Retina (tissue), 1 donor: ENCODE data around the gene TBXAS1.

Experiments used
- DNase-seq: peaks from one replicate; pipeline ENCODE4 v3.0.0-alpha.2; 2016

The TBXAS1 gene

DNA sequence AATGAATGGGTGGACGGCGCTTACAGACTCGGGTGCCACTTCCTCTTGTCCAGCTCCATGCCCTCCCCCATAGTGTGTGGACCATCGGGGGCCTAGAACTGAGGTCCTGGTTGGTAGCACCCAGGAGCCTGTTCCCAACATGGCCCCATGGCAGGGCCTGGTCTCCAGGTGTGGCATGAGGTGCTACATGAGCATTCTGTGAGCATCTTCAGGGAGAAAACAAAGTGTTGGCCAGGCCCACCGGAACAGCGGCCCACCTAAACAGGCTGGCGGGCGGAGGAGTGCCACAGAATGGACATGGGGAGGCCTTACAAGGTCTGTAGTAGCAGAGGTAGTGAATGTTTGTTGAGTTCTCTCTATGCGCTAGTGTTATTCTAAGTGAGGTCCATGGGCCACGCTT lies 156.7 kb downstream of the TBXAS1 start:
- no peak for DNase-seq

DNA sequence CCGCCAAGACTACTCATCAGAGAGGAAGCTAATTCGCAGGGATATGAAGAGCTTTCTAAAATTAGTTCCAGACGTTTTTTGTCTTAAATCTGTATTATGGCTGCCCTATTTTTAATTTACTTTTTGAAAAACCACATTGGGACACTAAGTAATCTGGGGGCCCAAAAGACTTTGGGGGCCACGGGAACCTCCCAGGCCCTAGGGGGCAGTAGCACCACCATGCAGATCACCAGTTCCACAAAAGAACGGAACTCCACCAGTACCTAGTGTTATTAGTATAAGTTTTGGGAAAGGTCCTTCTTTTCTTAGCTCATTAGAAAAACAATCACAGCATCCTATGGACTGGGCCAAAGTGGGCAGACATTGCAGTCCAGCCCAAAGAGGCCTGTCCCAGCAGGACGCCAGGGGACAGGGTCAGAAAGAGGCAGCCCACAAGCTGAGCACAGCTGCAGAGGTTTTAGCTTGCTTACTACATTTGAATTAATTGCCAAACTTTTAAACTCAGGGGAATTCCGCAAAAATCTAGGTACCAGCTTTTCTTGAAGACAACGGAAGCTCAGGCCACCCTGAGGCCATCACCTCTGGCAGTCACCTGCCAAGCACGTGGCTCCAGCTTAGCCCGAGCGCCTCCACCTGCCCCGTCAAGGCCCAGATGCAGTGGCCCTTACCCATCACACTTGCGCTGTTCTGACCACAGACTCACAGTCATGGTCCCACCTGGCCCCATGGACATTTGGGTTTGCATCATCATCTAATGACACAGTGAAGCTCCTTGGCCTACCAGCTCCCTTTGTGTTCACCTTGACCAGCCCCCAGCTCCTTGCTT lies 158.8 kb downstream of the TBXAS1 start:
- no peak for DNase-seq

DNA sequence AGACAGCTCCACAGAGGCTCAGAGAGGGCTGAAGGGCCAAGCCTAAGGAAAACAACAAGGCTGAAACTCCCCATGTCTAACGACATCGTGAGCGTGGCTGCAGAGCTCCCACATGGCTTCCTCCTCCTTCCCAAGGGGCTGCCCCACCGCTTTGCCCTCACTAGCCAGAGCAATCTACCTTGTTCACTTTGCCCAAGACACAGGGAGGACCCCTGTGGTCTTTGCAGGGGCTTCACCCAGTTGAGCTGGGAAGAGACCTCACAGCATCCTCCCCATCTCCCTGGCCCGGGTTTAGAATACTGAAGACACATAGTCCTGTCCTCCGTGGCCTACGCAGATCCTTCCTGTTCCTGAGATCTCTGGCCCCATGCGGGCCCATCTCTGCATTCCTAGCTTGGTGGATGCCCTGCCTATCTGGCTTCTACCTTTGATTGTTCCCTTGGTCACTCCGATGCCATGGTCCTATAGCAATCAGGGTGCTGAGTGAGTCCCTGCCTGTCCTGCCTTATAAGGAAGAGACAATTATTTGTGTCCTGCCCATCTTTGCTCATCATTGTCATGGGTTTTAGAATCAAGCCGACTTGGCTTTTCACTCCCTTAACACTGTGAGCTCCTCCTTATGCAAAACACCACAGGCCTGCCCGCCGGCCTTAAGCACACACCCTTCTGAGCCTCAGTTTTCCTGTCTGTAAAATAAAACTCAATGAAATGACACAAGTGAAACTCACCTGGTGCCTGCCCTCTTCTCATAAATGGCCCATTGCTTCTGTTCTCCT lies 160.5 kb downstream of the TBXAS1 start:
- no peak for DNase-seq

DNA sequence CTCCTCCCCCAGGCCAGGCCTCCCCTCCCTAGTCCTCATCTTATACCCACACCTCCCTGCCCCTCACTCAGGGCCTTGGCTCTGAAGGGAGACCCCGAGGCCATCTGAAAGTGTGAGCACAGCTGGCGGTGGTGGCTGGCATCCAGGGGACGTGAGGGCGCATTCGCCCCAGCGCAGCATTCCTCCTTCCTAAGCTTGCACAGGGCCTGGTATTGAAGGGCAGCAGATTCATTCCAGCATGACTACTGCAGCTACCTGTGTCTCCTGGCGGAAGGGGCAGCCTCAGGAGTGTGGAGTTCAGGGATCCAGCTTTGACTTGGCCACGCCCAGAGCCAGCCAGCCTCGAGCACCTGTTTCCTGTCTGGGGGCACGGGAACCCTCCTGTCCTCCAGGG lies 161.1 kb downstream of the TBXAS1 start:
- no peak for DNase-seq

DNA sequence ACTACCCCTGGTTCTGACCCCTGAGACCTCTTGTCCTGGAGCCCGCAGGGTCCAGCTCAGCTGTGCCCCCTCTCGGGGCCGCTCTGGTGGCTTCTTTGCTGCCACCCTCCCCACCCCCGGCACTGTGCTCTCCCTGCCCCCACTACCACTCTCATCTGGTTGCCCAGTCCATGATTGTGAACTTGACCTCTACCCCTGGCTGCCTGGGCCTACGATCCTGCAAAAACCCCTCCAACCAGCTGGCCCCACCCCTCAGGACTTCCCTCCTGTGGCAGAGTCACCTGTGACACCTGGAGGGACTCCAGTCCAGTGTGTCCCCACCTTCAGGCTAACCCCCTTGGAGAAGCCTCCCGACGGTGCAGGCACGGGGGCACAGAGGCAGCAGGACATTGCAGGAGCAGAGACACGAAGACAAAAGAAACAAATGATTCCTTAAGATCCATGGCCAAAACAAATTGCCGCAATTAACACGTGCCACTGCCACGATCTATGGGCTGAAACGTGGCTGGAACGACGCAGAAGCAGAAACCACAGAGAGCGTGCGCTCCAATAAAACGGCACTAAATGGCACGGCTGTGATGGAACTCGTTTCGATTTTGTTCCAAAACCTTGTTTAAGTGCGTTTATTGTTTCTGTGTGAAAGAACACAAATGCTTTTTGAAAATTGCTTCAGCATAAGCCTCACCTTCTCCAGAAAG lies 161.7 kb downstream of the TBXAS1 start:
- DNase-seq = no peak

DNA sequence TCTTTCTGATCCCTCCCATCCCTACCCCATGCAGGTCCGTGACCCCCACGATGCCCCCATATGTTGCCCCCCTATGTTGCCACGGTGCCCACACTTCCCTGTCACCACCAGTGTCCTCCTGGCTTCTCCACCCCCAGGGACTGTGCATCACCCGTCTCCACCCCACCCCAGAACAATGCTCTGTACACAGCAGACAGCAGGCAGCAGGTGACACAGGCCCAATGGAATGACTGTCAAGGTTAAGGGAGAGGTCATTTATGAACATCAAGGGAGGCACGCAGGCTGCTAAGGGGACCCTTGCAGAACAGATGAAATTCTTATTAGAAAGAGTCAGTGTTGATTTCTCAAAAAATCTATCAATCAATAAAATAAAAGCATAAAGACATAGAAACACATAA lies 162.2 kb downstream of the TBXAS1 start:
- no peak for DNase-seq

DNA sequence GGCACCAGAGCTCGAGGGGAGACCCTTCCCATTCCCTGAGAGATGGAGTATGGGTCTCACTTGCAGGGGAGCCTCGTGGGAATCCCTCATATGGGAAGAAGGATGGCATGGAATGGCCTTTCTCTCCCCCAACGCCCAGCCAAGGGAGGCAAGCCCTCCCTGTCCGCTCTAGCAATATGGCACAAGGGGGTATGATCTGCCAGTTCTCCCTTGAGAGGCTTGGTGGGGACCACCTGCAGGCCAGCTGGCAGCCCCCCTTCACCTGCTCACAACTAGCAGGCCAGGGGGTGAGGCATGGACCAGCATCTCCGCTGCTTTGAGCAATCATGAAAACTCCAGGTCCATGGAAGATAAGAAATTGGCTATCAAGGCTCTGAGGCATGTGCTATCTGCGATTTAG lies 162.8 kb downstream of the TBXAS1 start:
- DNase-seq = no peak

DNA sequence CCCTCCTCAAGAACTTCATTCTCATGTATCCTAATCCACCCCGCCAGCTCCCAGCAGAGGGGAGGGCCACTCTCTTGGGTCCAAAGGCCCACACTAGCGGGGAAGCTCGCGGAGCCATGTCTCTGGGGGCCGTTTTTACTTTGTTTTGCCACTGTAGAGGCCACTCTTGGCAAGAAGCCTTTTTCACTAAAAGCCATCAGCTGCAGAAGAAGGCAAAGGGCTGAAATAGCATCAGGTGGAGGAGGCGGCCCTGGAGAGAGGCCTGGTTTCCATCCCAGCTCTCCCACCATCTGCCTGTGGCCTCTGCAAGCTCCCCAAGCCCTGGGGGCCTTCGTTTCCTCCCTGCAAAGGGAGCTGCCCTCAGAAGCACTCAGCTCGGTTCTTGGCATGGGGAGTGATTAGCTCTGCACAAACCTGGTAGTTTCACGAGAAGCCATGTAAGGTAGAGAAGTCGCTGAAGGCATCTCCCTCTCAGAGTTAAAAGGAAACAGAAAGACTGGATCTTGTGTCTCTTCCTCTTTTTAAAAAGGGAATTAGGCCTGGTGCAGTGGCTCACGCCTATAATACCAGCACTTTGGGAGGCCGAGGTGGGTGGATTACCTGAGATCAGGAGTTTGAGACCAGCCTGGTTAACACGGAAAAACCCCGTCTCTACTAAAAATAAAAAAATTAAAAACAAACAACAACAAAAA lies 163.4 kb downstream of the TBXAS1 start:
- no peak for DNase-seq

DNA sequence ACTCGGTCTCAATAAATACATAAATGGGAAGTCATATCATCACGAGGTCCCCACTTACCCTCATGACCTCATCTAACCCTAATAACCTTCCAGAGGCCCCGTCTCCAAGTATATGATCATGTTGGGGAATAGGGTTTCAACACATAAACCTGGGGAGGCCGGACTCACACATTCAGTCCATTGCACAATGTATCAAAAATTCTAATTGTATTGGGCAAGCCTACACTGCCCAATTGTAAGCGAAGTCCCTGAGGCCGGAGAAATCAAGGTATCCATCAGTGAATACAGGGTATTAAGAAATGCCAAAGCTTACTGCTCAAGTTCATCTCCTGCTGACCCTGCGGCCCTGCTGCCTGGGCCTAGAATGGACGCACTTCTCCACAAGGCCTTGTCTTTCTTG lies 164.1 kb downstream of the TBXAS1 start:
- no peak for DNase-seq

DNA sequence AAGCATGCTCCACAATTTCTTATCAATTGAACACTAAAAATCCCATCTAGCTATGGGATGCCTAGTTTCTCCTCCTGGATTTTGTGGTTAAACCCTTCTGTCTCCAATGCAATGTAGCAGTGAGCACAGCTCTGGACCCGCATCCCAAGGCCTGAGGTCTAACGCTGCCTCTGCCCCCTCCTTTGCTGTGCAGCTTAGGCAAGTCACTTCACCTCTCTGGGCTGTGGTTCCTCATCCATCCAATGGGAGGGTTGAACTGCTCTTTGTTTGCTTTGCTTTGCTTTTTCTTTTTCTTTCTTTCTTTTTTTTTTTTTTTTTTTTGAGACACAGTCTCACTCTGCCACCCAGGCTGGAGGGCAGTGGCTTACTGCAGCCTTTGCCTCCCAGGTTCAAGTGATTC lies 164.5 kb downstream of the TBXAS1 start:
- DNase-seq = no peak

DNA sequence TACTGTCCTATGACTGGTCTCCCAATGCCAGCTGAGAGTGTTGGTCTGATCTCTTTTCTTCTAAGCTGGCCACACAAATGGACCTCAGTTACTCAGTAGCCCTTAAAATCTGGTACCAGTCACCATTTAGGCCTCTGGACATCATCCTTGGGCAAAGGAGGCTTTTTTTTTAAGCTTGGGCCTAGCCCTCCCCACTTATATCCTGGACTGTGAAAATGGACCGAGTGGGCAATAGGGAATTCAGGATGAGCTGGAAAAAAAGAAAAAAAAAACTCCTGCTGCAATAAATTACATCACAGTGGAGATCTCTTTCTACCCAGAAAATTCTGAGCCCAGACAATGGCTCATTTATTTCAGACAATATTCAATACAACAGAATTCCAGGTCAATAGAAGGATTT lies 165.3 kb downstream of the TBXAS1 start:
- no peak for DNase-seq

DNA sequence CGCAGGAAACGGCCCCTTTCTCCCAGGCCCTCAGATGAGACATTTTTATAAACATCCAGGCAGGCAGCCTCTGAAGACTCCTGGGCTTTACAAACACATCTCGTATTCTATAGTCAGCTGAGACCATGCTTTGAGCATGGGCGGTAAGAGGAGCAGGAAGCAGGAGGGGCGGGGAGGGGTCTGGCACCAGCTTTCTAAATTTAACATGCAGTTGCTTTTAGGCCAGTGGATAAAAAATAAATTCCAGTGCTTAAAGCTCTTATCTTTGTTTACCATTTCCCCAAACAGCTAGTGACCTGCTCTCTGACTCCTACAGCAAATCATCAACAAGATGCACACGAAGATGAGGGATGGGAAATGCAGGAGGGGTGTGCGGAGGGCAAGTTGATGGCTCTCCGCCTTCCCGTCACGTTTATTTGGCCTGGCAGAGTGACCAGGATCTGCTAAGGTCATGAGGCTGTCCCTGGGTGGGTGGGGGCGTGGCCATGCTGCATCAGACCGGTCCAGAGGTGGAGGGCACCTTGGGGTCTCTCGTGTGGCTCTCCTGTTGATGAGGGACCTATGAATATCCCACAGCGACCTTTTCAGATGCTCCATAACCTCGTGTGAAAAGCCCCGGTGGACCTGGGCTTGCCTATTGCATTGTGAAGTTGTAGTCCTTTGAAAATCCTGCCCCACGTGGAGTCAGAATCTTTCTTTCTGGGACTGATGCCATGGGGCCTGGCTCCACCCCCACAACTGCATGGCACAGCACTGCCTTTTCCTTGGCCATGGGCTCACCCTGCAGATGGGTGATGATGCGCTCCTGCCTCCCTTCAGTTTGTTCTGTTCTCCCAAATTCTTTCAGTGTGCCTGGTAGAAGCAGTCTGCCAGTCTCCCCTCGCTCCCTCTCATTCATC lies 166.2 kb downstream of the TBXAS1 start:
- DNase-seq = peak; percentile 53

DNA sequence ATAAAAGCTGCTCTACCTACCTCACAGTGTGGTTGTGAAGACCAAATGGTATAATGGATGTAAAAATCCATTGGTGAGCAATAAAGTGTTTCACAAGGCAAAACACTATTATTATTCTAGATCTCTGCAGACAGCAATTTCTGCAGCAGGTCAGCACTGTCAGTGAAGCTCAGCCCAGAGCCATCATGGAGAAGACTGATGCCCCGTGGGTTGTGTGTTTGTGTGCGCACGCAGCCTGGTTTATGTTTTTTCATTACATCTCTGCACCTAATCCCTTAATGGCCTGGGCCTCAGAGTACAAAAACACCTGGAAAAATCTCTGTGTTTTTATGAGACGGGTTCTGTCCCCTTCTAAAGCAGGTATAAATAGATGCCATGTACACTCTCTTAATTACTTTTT lies 169.5 kb downstream of the TBXAS1 start:
- DNase-seq = no peak

DNA sequence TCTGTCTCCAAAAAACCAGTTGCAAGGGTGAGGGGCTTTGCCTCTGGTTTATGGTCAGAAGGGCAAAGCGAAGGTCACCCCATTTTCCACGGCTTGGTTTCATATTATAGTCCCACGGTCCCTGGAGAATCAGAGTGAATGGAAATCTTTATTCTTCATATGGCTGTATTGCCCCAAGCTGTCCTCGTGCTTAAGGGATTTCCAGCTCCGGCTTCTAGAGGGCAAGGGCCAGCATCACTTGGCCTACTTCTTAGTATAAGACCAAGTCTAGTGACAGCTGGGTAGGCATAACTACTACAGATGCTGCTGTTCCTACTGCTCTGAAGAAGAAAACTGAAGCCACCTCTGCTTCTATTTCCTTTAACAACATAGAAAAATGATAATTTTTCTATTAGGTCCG lies 170.5 kb downstream of the TBXAS1 start:
- DNase-seq = no peak

DNA sequence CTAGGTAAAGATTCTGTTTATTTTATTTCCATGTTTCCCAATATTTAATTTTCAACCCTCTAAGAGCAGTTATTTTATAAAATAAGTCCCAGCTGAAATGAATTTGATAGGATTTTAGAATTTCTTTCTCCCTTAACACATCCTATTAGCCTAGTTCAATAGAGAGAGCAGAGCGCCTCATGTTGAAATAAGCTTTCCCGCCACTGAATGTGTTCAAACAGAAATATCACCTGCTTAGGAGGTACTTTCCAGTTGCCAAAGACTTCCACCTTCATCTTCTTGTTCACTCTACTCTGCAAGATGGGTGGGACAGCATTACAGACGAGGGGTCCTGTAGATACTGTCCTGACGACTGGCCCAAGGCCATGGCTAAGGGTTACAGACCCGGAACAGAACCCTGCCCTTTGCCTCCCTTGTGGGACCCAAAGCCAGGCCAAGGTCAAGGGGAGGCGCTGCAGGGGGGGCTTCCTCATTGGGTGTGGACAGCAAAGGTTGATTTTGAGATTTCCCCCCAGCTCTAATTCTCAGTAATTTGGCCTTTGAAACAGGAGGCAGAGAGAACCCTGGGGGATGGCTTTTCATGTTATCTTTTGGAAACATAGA lies 171.7 kb downstream of the TBXAS1 start:
- no peak for DNase-seq

DNA sequence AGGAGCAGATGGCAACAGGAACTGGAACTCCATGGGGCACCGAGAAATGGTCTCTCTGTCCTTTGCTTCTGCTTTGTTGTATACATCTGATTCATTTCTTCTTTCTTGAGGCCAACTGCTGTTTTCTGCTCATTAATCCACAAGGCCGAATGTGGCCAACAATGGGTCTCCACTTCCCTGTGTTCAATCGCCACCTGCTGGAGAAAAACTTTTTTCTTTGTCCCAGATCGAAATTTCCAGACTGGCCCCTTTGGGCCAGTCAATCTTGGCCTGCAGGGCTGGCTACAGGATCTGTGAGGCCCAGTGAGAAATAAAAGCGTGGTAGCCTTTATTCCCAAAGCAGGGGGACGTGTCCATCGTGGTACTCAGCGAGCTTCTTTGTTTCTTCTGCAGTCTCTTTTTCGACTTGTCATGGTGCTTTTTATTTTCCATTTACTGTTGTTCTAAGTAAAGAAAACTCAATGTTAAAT lies 174.9 kb downstream of the TBXAS1 start:
- peak; percentile 70 for DNase-seq

DNA sequence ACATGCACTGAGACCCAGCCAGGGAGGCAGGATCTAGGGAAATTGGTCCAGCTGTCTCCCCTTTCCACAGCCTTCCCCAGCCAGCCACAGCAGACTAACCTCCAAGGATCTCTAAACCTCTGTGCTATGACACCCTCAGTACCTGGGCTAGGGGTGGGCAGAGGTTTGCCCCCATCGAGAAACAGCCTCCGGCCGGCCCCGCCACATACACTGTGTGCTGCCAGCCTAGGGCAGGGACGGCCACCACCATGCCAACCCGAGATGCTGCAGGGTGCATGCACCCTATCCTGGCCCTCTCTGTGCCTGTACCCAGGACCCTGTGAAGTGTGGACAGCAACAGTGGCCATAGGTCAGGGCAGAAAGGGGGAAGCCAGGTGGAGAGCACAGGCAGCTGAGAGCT lies 175.6 kb downstream of the TBXAS1 start:
- DNase-seq = no peak

DNA sequence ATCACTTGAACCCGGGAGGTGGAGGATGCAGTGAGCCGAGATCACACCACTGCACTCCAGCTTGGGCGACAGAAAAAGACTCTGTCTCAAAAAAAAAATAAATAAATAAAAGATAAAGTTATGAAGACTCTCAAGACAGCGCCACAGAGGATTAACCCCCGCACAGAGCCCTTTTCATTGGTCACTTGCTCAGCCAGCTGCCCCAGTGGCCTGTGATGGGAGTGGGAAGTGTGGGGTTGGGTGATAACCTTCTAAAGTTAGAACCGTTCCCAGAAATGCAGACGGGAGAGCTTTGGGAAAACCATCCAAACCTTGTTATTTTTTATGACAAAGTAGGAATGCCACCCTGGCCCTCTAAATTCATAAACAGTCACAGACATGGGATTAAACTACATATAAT lies 176.3 kb downstream of the TBXAS1 start:
- no peak for DNase-seq

DNA sequence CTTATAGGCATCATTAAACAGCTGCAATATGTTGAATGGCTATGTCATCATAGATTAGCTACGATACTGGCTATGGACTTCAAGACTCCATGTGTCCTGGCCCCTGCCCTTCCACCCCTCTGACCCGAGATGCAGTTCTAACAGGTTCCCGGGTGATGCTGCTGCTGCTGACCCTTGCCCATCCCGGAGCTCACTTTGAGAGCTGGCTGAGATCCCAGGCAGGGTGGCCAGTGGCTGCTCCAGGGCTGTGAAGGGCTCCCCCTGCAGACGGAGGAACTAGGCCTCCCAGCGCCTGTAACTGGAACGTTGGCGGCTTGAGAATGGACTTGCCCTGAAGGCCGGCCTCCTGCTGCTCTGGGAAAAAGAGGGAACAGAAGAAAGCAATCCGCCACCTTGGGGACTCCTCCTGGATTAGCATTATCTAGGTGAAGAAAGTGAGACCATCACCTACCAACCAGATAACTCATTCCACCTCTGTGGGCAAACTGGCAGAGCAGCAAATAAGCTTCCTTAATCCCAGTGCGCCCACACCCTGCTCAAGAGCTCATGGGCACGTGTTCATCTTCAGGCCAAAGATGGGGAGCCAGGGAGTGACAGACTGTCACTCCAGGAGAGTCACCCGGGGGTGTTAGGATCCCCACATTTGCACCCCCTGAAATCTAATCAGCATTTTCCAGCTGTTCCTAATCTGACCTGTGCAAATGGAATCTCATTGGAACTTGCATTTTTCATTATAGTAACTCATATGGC lies 176.9 kb downstream of the TBXAS1 start:
- DNase-seq = no peak

DNA sequence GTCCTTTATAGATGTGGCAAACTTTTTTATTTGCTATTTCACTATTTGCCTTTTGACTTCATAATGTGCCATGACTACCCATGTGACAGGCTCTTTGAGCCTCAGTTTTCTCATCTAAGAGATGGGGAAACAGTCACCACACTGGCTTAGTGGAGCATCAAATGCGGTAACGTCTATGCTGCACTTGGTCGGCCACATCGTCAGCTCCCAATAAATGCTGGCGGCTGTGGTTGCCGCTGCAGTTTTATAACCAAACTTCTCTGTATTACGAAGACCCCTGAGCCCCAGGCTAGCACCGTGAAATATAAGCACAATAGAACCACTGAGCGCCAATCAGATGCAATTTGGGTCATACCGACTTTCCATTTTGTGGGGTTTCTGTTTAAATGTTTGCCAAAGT lies 177.5 kb downstream of the TBXAS1 start:
- no peak for DNase-seq
